HepG2 (cell line): ENCODE results near the gene NCOR2. TPM values are rescaled to one million over a fixed set of nuclear protein-coding genes. Genes with fewer than 3 reads are reported as not detected.
A peak's percentile ranks its signal among the peaks of the same experiment; 100 is the strongest.

Experiments
- AGO2 ChIP-seq: fragments of 200-400 bp; formaldehyde crosslinking; optimal IDR thresholded peaks from 2 replicates; pipeline ENCODE3; 2017; ENCODE audit warnings: mild to moderate bottlenecking, low read depth, low read length, moderate library complexity
- EHMT2 ChIP-seq: fragments of 200-600 bp; sonication (generic); IDR thresholded peaks from 2 replicates; pipeline ENCODE4 v1.7.0; 2017; ENCODE audit warnings: antibody characterized with exemption, low read depth, low read length, borderline replicate concordance
- GATAD2A ChIP-seq: IDR thresholded peaks from 2 replicates; pipeline ENCODE4 v1.6.1; 2016
- IKZF5 ChIP-seq: IDR thresholded peaks from 2 replicates; pipeline ENCODE4 v1.6.1; 2018; ENCODE audit warnings: missing genetic modification reagents, mild to moderate bottlenecking, missing compliant biosample characterization
- JDP2 ChIP-seq: sonication (generic); formaldehyde crosslinking; IDR thresholded peaks from 2 replicates; pipeline ENCODE4 v1.8.1; 2022; ENCODE audit warnings: missing genetic modification reagents, borderline replicate concordance
- LBX2 ChIP-seq: sonication (generic); formaldehyde crosslinking; IDR thresholded peaks from 2 replicates; pipeline ENCODE4 v1.5.0; 2020; ENCODE audit warnings: missing genetic modification reagents, mild to moderate bottlenecking, borderline replicate concordance
- NR1H2 ChIP-seq: sonication (generic); formaldehyde crosslinking; IDR thresholded peaks from 2 replicates; pipeline ENCODE4 v1.8.1; 2022; ENCODE audit warnings: low read depth, missing genetic modification reagents, borderline replicate concordance
- PCBP1 ChIP-seq: fragments of 200-400 bp; formaldehyde crosslinking; IDR thresholded peaks from 2 replicates; pipeline ENCODE4 v1.6.1; 2017; ENCODE audit warnings: mild to moderate bottlenecking, low read depth, low read length, borderline replicate concordance
- RNF2 ChIP-seq: fragments of 450-650 bp; conservative IDR thresholded peaks from 2 replicates; pipeline ENCODE4 v1.6.1; 2016; ENCODE audit warnings: low read depth
- SP1 ChIP-seq, 2 experiments: fragments of 450-650 bp in 1 of 2; sonication (generic) in 1 of 2; formaldehyde crosslinking in 1 of 2; IDR thresholded peaks; 2 replicates each; pipeline versions ENCODE4 v1.4.0 to v1.6.1; 2016 to 2020; ENCODE audit warnings: missing genetic modification reagents in 1 of 2
- SP4 ChIP-seq: sonication (generic); formaldehyde crosslinking; IDR thresholded peaks from 2 replicates; pipeline ENCODE4 v1.8.1; 2023; ENCODE audit warnings: mild to moderate bottlenecking, missing genetic modification reagents
- STAT6 ChIP-seq: sonication (generic); formaldehyde crosslinking; IDR thresholded peaks from 2 replicates; pipeline ENCODE4 v1.4.0; 2020; ENCODE audit warnings: missing genetic modification reagents, mild to moderate bottlenecking, borderline replicate concordance
- ZBTB21 ChIP-seq: sonication (generic); formaldehyde crosslinking; IDR thresholded peaks from 2 replicates; pipeline ENCODE4 v1.4.0; 2020; ENCODE audit warnings: missing genetic modification reagents
- ZBTB42 ChIP-seq: sonication (generic); formaldehyde crosslinking; IDR thresholded peaks from 2 replicates; pipeline ENCODE4 v1.5.0; 2020; ENCODE audit warnings: mild to moderate bottlenecking, missing genetic modification reagents
- ZBTB46 ChIP-seq: sonication (generic); formaldehyde crosslinking; IDR thresholded peaks from 2 replicates; pipeline ENCODE4 v1.4.0; 2020; ENCODE audit warnings: mild to moderate bottlenecking, missing genetic modification reagents, borderline replicate concordance
- ZNF34 ChIP-seq: sonication (generic); formaldehyde crosslinking; IDR thresholded peaks from 2 replicates; pipeline ENCODE4 v1.4.0; 2020; ENCODE audit warnings: mild to moderate bottlenecking, missing genetic modification reagents, borderline replicate concordance
- ZNF556 ChIP-seq: sonication (generic); formaldehyde crosslinking; IDR thresholded peaks from 2 replicates; pipeline ENCODE4 v1.4.0; 2020; ENCODE audit warnings: mild to moderate bottlenecking, missing genetic modification reagents, borderline replicate concordance
- ZNF574 ChIP-seq: sonication (generic); formaldehyde crosslinking; IDR thresholded peaks from 2 replicates; pipeline ENCODE4 v1.4.0; 2020; ENCODE audit warnings: missing genetic modification reagents
- ZNF709 ChIP-seq: sonication (generic); formaldehyde crosslinking; IDR thresholded peaks from 2 replicates; pipeline ENCODE4 v1.5.0; 2020; ENCODE audit warnings: mild to moderate bottlenecking, missing genetic modification reagents
- polyA plus RNA-seq, 8 experiments: library from polyadenylated mRNA; depleted of rRNA in 3 of 8; stranded (reverse) in 7 of 8; unstranded in 1 of 8; fragments of >200 nt; fragmentation: Illumina TruSeq in 4 of 8; extraction: Trizol in 4 of 8; gene quantifications; 2 replicates each; pipeline versions ENCODE4 v1.2.1 to v1.2.3, GENCODE V29; 2011 to 2016; ENCODE audit warnings: low read depth in 4 of 8, missing spikeins in 1 of 8, mixed read lengths in 1 of 8; ENCODE audit not compliant: insufficient read depth in 1 of 8
- total RNA-seq, 5 experiments: library from RNA; depleted of rRNA; stranded (reverse); fragments of >200 nt; fragmentation: Illumina TruSeq; extraction: Trizol; gene quantifications; 2 replicates each; pipeline ENCODE4 v1.2.3, GENCODE V29; 2016; ENCODE audit warnings: low read depth in 1 of 5

The NCOR2 gene
- total and polyA plus RNA-seq, 2 of the 13 experiments (the other 11 are each of a cell fraction or from before 2014, with no cell fraction given): 4.5 to 5.7 TPM

GRCh38 chr12:124567673-124568373 is 411 bp upstream of the NCOR2 start (continued):
- no peak for TF ChIP-seq NR1H2 (CRISPR knock-in tag)
- no peak for TF ChIP-seq ZBTB46 (CRISPR knock-in tag)
- no peak for TF ChIP-seq ZNF34
- TF ChIP-seq IKZF5: no peak
- peak; percentile 53; the same call in 1 of the 2 replicates for TF ChIP-seq SP4 (CRISPR knock-in tag)
- 0 out of 2 replicates have a peak, but pooled peaks have one; percentile 37 for TF ChIP-seq ZNF709
- no peak for TF ChIP-seq LBX2 (CRISPR knock-in tag)
- TF ChIP-seq PCBP1: no peak
- TF ChIP-seq SP1 (IDR thresholded peaks at IDR 0.05): no peak
- TF ChIP-seq SP1 (CRISPR knock-in tag; IDR thresholded peaks at IDR 0.05): peak; percentile 48; the same call in 1 of the 2 replicates
- no peak for TF ChIP-seq STAT6
- TF ChIP-seq RNF2: no peak
- TF ChIP-seq ZBTB42 (CRISPR knock-in tag): 0 out of 2 replicates have a peak, but pooled peaks have one; percentile 29
- no peak for TF ChIP-seq EHMT2
- TF ChIP-seq ZBTB21 (CRISPR knock-in tag): no peak
- TF ChIP-seq JDP2 (CRISPR knock-in tag): no peak
- TF ChIP-seq ZNF574 (CRISPR knock-in tag): 0 out of 2 replicates have a peak, but pooled peaks have one; percentile 15
- TF ChIP-seq ZNF556 (CRISPR knock-in tag): no peak
- no peak for TF ChIP-seq GATAD2A (CRISPR knock-in tag)
- no peak for TF ChIP-seq AGO2
